ENCODE data around the gene HUNK. TPM values are rescaled to one million over a fixed set of nuclear protein-coding genes. Genes with fewer than 3 reads are reported as not detected.

The HUNK gene
- total and polyA plus RNA-seq, 4 experiments from 2014 or later = 0.07 to 0.44 (median 0.26) TPM; not detected in 1

GRCh38 chr21:31999810-32000468 lies 127.1 kb downstream of the HUNK start:
- no peaks in the 10 kb centered on the region for H3K9me3 ChIP-seq (ENCODE audit: control insufficient read depth in 1 of 2, low read length in 2 of 2)
- Mint-ChIP-seq H3K27me3 (peaks cover 0 to 2% of the 10 kb centered on the region in 2 donors), H3K4me3 (no peak overlapping the region), H3K36me3 (no peaks in the 10 kb centered on the region), H3K4me1 (no peaks in the 10 kb centered on the region), H3K27ac (no peak overlapping the region), H3K9me3 (peaks cover 0 to 2% (median 0%) of the 10 kb centered on the region in 8 donors)
- H3K36me3 ChIP-seq (ENCODE audit: insufficient read depth, low read length) = no peaks in the 10 kb centered on the region
- no peak overlapping the region for H3K27ac ChIP-seq (ENCODE audit: low read depth, low read length)
- no peak for DNase-seq
- H3K4me3 ChIP-seq (ENCODE audit: low read length in 2 of 2) = no peak overlapping the region
- intact Hi-C loops (cut with micrococcal nuclease) = no loop called here
- no peaks in the 10 kb centered on the region for H3K4me1 ChIP-seq (ENCODE audit: insufficient read depth, low read length)
- CTCF ChIA-PET (ENCODE audit: partially characterized antibody) = no interaction called here
- POLR2A ChIA-PET (ENCODE audit: partially characterized antibody) = no interaction called here
- H3K27me3 ChIP-seq (ENCODE audit: insufficient read depth, low read length) = no peaks in the 10 kb centered on the region

GRCh38 chr21:32001390-32001789 lies 128.6 kb downstream of the HUNK start:
- Mint-ChIP-seq H3K4me1 (no peaks in the 10 kb centered on the region), H3K27ac (no peak overlapping the region), H3K9me3 (peaks cover 0 to 2% (median 0%) of the 10 kb centered on the region in 8 donors), H3K36me3 (no peaks in the 10 kb centered on the region), H3K27me3 (no peaks in the 10 kb centered on the region), H3K4me3 (no peak overlapping the region)
- ChIA-PET POLR2A (ENCODE audit: partially characterized antibody) (no interaction called here), CTCF (ENCODE audit: partially characterized antibody) (no interaction called here)
- H3K4me3 ChIP-seq (ENCODE audit: low read length in 2 of 2) = no peak overlapping the region
- H3K27me3 ChIP-seq (ENCODE audit: insufficient read depth, low read length) = no peaks in the 10 kb centered on the region
- H3K9me3 ChIP-seq (ENCODE audit: control insufficient read depth in 1 of 2, low read length in 2 of 2) = no peaks in the 10 kb centered on the region
- no peaks in the 10 kb centered on the region for H3K36me3 ChIP-seq (ENCODE audit: insufficient read depth, low read length)
- no peaks in the 10 kb centered on the region for H3K4me1 ChIP-seq (ENCODE audit: insufficient read depth, low read length)
- intact Hi-C loops (cut with micrococcal nuclease) = no loop called here
- H3K27ac ChIP-seq (ENCODE audit: low read depth, low read length) = no peak overlapping the region
- no peak for DNase-seq

- Mint-ChIP-seq H3K4me3 (no peak overlapping the region), H3K27me3 (no peaks in the 10 kb centered on the region), H3K9me3 (peaks cover 0 to 2% (median 0%) of the 10 kb centered on the region in 8 donors), H3K36me3 (no peaks in the 10 kb centered on the region), H3K27ac (peak overlapping the region in 1 of 7 donors; percentile 37), H3K4me1 (no peaks in the 10 kb centered on the region)
- no peak for DNase-seq
- Histone ChIP-seq H3K27ac (ENCODE audit: low read depth, low read length) (no peak overlapping the region), H3K4me1 (ENCODE audit: insufficient read depth, low read length) (no peaks in the 10 kb centered on the region), H3K27me3 (ENCODE audit: insufficient read depth, low read length) (no peaks in the 10 kb centered on the region), H3K36me3 (ENCODE audit: insufficient read depth, low read length) (no peaks in the 10 kb centered on the region), H3K4me3 (ENCODE audit: low read length in 2 of 2) (no peak overlapping the region), H3K9me3 (ENCODE audit: control insufficient read depth in 1 of 2, low read length in 2 of 2) (no peaks in the 10 kb centered on the region)
- ChIA-PET POLR2A (ENCODE audit: partially characterized antibody) (no interaction called here), CTCF (ENCODE audit: partially characterized antibody) (no interaction called here)
- intact Hi-C loops (cut with micrococcal nuclease) = no loop called here
Observed at GRCh38 chr21:32003411-32003810, 130.6 kb downstream of the HUNK start.

GRCh38 chr21:32004291-32004690 lies 131.5 kb downstream of the HUNK start:
- H3K4me3 ChIP-seq (ENCODE audit: low read length in 2 of 2) = no peak overlapping the region
- H3K9me3 ChIP-seq (ENCODE audit: control insufficient read depth in 1 of 2, low read length in 2 of 2) = no peaks in the 10 kb centered on the region
- no peaks in the 10 kb centered on the region for H3K4me1 ChIP-seq (ENCODE audit: insufficient read depth, low read length)
- intact Hi-C loops (cut with micrococcal nuclease) = no loop called here
- H3K27me3 ChIP-seq (ENCODE audit: insufficient read depth, low read length) = no peaks in the 10 kb centered on the region
- Mint-ChIP-seq H3K27ac (no peak overlapping the region), H3K27me3 (peaks cover 3 to 4% of the 10 kb centered on the region in 2 donors), H3K4me1 (no peaks in the 10 kb centered on the region), H3K36me3 (no peaks in the 10 kb centered on the region), H3K9me3 (peaks cover 0 to 4% (median 1%) of the 10 kb centered on the region in 8 donors), H3K4me3 (no peak overlapping the region)
- ChIA-PET CTCF (ENCODE audit: partially characterized antibody) (no interaction called here), POLR2A (ENCODE audit: partially characterized antibody) (no interaction called here)
- no peak for DNase-seq
- no peaks in the 10 kb centered on the region for H3K36me3 ChIP-seq (ENCODE audit: insufficient read depth, low read length)
- H3K27ac ChIP-seq (ENCODE audit: low read depth, low read length) = no peak overlapping the region

GRCh38 chr21:32007456-32007855 lies 134.6 kb downstream of the HUNK start:
- H3K27ac ChIP-seq (ENCODE audit: low read depth, low read length) = no peak overlapping the region
- H3K4me3 ChIP-seq (ENCODE audit: low read length in 2 of 2) = no peak overlapping the region
- Mint-ChIP-seq H3K36me3 (no peaks in the 10 kb centered on the region), H3K4me1 (no peaks in the 10 kb centered on the region), H3K27me3 (peaks cover 3 to 4% of the 10 kb centered on the region in 2 donors), H3K9me3 (peaks cover 0 to 4% (median 3%) of the 10 kb centered on the region in 8 donors), H3K27ac (no peak overlapping the region), H3K4me3 (no peak overlapping the region)
- H3K9me3 ChIP-seq (ENCODE audit: control insufficient read depth in 1 of 2, low read length in 2 of 2) = no peaks in the 10 kb centered on the region
- no peaks in the 10 kb centered on the region for H3K4me1 ChIP-seq (ENCODE audit: insufficient read depth, low read length)
- intact Hi-C loops (cut with micrococcal nuclease) = no loop called here
- H3K27me3 ChIP-seq (ENCODE audit: insufficient read depth, low read length) = no peaks in the 10 kb centered on the region
- POLR2A ChIA-PET (ENCODE audit: partially characterized antibody) = no interaction called here
- no peaks in the 10 kb centered on the region for H3K36me3 ChIP-seq (ENCODE audit: insufficient read depth, low read length)
- DNase-seq = no peak
- CTCF ChIA-PET (ENCODE audit: partially characterized antibody) = no interaction called here

GRCh38 chr21:32008714-32009113 lies 135.9 kb downstream of the HUNK start:
- H3K36me3 ChIP-seq (ENCODE audit: insufficient read depth, low read length) = no peaks in the 10 kb centered on the region
- no peaks in the 10 kb centered on the region for H3K4me1 Mint-ChIP-seq
- H3K9me3 ChIP-seq (ENCODE audit: control insufficient read depth in 1 of 2, low read length in 2 of 2) = no peaks in the 10 kb centered on the region
- H3K27ac ChIP-seq (ENCODE audit: low read depth, low read length) = no peak overlapping the region
- H3K27ac Mint-ChIP-seq = no peak overlapping the region
- ChIA-PET POLR2A (ENCODE audit: partially characterized antibody) (no interaction called here), CTCF (ENCODE audit: partially characterized antibody) (no interaction called here)
- intact Hi-C loops (cut with micrococcal nuclease) = no loop called here
- H3K4me1 ChIP-seq (ENCODE audit: insufficient read depth, low read length) = no peaks in the 10 kb centered on the region
- peaks cover 0 to 4% (median 2%) of the 10 kb centered on the region in 8 donors for H3K9me3 Mint-ChIP-seq
- H3K36me3 Mint-ChIP-seq = no peaks in the 10 kb centered on the region
- H3K4me3 Mint-ChIP-seq = no peak overlapping the region
- DNase-seq = no peak
- H3K27me3 ChIP-seq (ENCODE audit: insufficient read depth, low read length) = no peaks in the 10 kb centered on the region
- peaks cover 3 to 6% of the 10 kb centered on the region in 2 donors for H3K27me3 Mint-ChIP-seq
- H3K4me3 ChIP-seq (ENCODE audit: low read length in 2 of 2) = no peak overlapping the region

GRCh38 chr21:32009263-32009662 lies 136.4 kb downstream of the HUNK start:
- H3K36me3 ChIP-seq (ENCODE audit: insufficient read depth, low read length) = no peaks in the 10 kb centered on the region
- Mint-ChIP-seq H3K4me1 (no peaks in the 10 kb centered on the region), H3K36me3 (no peaks in the 10 kb centered on the region), H3K27ac (no peak overlapping the region), H3K9me3 (peaks cover 0 to 4% (median 2%) of the 10 kb centered on the region in 8 donors), H3K4me3 (no peak overlapping the region), H3K27me3 (peaks cover 6% of the 10 kb centered on the region in 2 donors)
- no peaks in the 10 kb centered on the region for H3K9me3 ChIP-seq (ENCODE audit: control insufficient read depth in 1 of 2, low read length in 2 of 2)
- no peak for DNase-seq
- CTCF ChIA-PET (ENCODE audit: partially characterized antibody) = no interaction called here
- H3K4me3 ChIP-seq (ENCODE audit: low read length in 2 of 2) = no peak overlapping the region
- H3K27ac ChIP-seq (ENCODE audit: low read depth, low read length) = no peak overlapping the region
- intact Hi-C loops (cut with micrococcal nuclease) = no loop called here
- no peaks in the 10 kb centered on the region for H3K27me3 ChIP-seq (ENCODE audit: insufficient read depth, low read length)
- H3K4me1 ChIP-seq (ENCODE audit: insufficient read depth, low read length) = no peaks in the 10 kb centered on the region
- POLR2A ChIA-PET (ENCODE audit: partially characterized antibody) = no interaction called here
